Transverse colon (tissue), 4 donors: ENCODE results near the gene KANK4. TPM values are rescaled to one million over a fixed set of nuclear protein-coding genes. Genes with fewer than 3 reads are reported as not detected.

Experiments used
- DNase-seq: peaks from one replicate; pipeline ENCODE4 v3.0.0-alpha.2; 2019
- H3K27ac ChIP-seq, 4 donors: fragments of 200-600 bp; sonication (generic); 2 replicates each; pipeline ENCODE4 v1.5.1; 2016 to 2018; ENCODE audit warnings: inconsistent platforms in 4 of 4
- H3K27me3 ChIP-seq: fragments of 200-600 bp; sonication (generic); 2 replicates; pipeline ENCODE4 v1.5.1; 2017; ENCODE audit warnings: inconsistent platforms
- H3K36me3 ChIP-seq, 4 donors: fragments of 200-600 bp; sonication (generic); 2 replicates each; pipeline ENCODE4 v1.5.1; 2017 to 2019; ENCODE audit warnings: inconsistent platforms in 4 of 4
- H3K4me1 ChIP-seq, 4 donors: fragments of 200-600 bp; sonication (generic); 2 replicates each; pipeline ENCODE4 v1.5.1; 2017 to 2020; ENCODE audit warnings: inconsistent platforms in 4 of 4
- H3K4me3 ChIP-seq, 4 donors: fragments of 200-600 bp; sonication (generic); 1 replicate in 1 of 4; 2 replicates in 3 of 4; pipeline versions ENCODE4 v1.5.1 to v1.6.1; 2017 to 2019; ENCODE audit warnings: inconsistent platforms in 4 of 4
- H3K9me3 ChIP-seq, 2 donors: fragments of 200-600 bp; sonication (generic); 2 replicates each; pipeline ENCODE4 v1.5.1; 2017 to 2019; ENCODE audit warnings: inconsistent platforms in 2 of 2
- EP300 ChIP-seq: sonication (generic); formaldehyde crosslinking; IDR thresholded peaks from one replicate; pipeline ENCODE4 v1.6.1; 2017; ENCODE audit warnings: antibody characterized with exemption, low read depth
- POLR2A ChIP-seq: fragments of 450-650 bp; IDR thresholded peaks from one replicate; pipeline ENCODE4 v1.6.1; 2016; ENCODE audit warnings: antibody characterized with exemption, mild to moderate bottlenecking, moderate library complexity
- POLR2AphosphoS5 ChIP-seq, 3 donors: sonication (generic); formaldehyde crosslinking; IDR thresholded peaks; one replicate each; pipeline ENCODE4 v1.6.1; 2016; ENCODE audit warnings: antibody characterized with exemption in 3 of 3
- WGBS, 2 donors: methylation state at CpG; one replicate each; pipeline ENCODE4 v1.1.5; 2018; ENCODE audit warnings: low coverage in 1 of 2; 5-methylcytosine and 5-hydroxymethylcytosine counted together
- in situ Hi-C, 4 donors: fragments of 200-750 bp; cut with MboI; loops; one replicate each; pipeline versions ENCODE4 v1.15.0 to v1.15.1; 2017; ENCODE audit warnings: low sequenced_read_pairs in 3 of 4, low pct_ligation_motif_present in 1 of 4, low pct_unique_long_range_greater_than_20kb in 1 of 4
- intact Hi-C: fragments of 100-400 bp; cut with DNase I; formaldehyde crosslinking; loops from one replicate; pipeline ENCODE4 v1.15.1; 2023; ENCODE audit warnings: low total_unique reads
- total RNA-seq, 4 donors: library from RNA; depleted of rRNA; stranded (reverse); fragments of >200 nt; gene quantifications; one replicate each; pipeline ENCODE4 v1.1.0, GENCODE V29; 2016
- TF ChIP-seq, protein P1 (sequence below), 5 experiments: fragments of 200-600 bp in 3 of 5; fragments of 450-650 bp in 2 of 5; sonication (generic) in 3 of 5; IDR thresholded peaks; 1 replicate in 2 of 5; 2 replicates in 3 of 5; pipeline ENCODE4 v1.5.1; 2016 to 2017; ENCODE audit warnings: antibody characterized with exemption in 5 of 5, inconsistent platforms in 3 of 5, mild to moderate bottlenecking in 2 of 5, moderate library complexity in 1 of 5

The KANK4 gene
- 1 to 10 TPM in 2 of 4 donors, not detected in 2; 1.2 to 1.3 TPM for total RNA-seq

DNA sequence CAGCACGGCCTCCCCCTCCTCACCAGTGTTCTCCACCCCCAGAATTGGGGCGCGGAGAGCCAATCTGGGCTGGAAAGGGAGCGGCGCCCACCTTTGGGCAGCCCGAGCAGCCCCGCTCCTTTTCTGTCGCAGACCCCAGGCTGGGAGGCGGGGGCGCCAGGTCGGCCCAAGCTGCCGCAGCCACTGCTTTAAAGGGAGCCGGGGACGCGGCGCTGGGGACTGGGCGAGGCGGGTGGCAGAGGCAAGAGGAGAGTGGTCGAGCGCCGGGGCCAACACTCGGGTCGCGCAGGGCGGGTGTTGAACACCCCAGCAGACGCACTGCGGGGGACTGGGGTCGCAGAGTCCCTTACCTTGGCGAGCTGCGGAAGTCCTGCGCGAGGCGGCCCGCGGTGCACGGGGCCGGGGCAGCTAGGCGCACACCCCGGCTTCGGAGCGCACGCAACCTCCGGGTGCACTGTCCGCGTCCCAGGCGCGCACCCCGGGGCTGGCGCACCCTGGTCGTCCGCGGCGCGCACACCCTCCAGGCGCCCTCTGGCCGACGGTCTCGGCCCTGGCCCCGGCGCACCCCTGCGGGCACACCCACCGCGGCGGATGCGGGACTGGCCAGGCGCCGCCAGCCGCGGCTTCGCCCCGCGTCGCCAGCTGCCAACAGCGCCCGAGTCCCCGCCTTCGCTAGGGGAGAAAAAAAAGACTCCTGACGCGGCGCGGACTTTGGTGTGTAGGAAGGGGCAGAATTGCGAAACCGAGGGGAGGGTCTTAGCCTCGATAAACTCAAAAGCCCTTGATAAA, at the start of gene KANK4:
KANK4 (minus strand) TSS at position 679 of the 789 bp plus-strand sequence. CDS start 37,870 bp downstream, outside the sequence.
- Histone ChIP-seq H3K27ac (no peak within 1 kb of the TSS), H3K4me1 (peaks cover 0 to 8% (median 3%) of the 10 kb centered on the region in 4 donors), H3K4me3 (peak within 1 kb of the TSS; percentile 22 to 50 (median 38)), H3K9me3 (no peaks in the 10 kb centered on the region), H3K27me3 (peaks cover 30% of the 10 kb centered on the region), H3K36me3 (no peaks in the 10 kb centered on the region)
- 8% methylated on average over 69 of the region's 84 CpGs; no CpG with 5 or more reads in 1 of the 2 donors for WGBS, 2 donors
- intact Hi-C loops = no loop called here
- DNase-seq = peak; percentile 45
- TF ChIP-seq, protein P1, sequence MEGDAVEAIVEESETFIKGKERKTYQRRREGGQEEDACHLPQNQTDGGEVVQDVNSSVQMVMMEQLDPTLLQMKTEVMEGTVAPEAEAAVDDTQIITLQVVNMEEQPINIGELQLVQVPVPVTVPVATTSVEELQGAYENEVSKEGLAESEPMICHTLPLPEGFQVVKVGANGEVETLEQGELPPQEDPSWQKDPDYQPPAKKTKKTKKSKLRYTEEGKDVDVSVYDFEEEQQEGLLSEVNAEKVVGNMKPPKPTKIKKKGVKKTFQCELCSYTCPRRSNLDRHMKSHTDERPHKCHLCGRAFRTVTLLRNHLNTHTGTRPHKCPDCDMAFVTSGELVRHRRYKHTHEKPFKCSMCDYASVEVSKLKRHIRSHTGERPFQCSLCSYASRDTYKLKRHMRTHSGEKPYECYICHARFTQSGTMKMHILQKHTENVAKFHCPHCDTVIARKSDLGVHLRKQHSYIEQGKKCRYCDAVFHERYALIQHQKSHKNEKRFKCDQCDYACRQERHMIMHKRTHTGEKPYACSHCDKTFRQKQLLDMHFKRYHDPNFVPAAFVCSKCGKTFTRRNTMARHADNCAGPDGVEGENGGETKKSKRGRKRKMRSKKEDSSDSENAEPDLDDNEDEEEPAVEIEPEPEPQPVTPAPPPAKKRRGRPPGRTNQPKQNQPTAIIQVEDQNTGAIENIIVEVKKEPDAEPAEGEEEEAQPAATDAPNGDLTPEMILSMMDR (IDR thresholded peaks at IDR 0.05) = no peak
- no peak for TF ChIP-seq POLR2A
- no peak for TF ChIP-seq POLR2AphosphoS5 (IDR thresholded peaks at IDR 0.05)
- TF ChIP-seq EP300 = no peak
- in situ Hi-C loops = no loop called here

DNA sequence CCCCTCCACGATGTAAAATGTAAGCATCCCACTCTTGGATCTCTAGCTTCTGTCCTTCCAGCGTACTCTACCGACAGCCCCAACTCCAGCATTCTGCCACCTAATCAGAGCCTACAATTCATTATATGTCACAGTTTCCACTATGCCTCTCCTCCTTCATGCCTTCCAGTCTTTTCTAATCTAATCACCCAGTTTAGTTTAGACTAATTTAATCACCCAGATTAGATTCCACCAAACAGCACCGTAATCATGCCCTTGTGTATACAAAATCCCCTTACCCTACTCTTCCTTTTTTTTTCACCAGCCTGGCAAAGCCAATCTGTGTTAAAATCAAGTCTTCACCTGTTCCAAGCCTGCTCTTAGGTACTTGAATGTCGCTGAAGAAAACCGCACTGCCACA, 49.8 kb upstream of the KANK4 start:
- no peaks in the 10 kb centered on the region for H3K36me3 ChIP-seq
- in situ Hi-C loops (no loop called here), intact Hi-C loops (no loop called here)
- DNase-seq = no peak
- H3K4me1 ChIP-seq = no peaks in the 10 kb centered on the region
- no peak overlapping the region for H3K4me3 ChIP-seq
- no peak overlapping the region for H3K27ac ChIP-seq
- no peaks in the 10 kb centered on the region for H3K27me3 ChIP-seq
- WGBS, 2 donors = 81 to 88% methylated on average over 5 to 6 of the region's 6 CpGs
- no peaks in the 10 kb centered on the region for H3K9me3 ChIP-seq
- TF ChIP-seq, protein P1 (IDR thresholded peaks at IDR 0.05) = no peak
- TF ChIP-seq POLR2AphosphoS5 (IDR thresholded peaks at IDR 0.05) = no peak
- TF ChIP-seq POLR2A = no peak
- no peak for TF ChIP-seq EP300

DNA sequence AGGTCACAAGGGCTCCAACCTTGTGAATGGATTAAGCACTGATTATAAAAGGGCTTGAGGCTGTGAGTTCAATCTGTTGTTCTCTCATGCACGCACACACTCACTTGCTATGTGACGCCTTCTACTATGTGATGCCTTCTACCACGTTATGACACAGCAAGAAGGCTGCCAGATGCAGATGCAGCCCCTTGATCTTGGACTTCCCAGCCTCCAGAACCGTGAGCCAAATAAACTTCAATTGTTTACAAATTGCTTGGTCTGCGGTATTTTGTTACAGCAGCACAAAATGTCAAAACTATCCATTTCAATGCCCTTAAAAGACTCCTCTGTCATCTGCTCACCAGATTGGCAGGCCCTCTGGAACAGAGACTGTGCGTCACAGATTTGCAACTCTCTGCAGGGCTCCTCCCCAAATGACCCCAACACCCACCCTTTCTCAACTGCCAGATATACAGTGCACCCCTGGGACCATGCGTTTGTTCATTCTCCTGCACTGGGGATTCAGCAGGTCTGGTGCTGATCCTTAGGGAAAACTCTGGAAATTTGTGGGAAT, 47.8 kb upstream of the KANK4 start:
- Histone ChIP-seq H3K4me3 (no peak overlapping the region), H3K27me3 (no peaks in the 10 kb centered on the region), H3K4me1 (no peaks in the 10 kb centered on the region), H3K9me3 (no peaks in the 10 kb centered on the region), H3K36me3 (no peaks in the 10 kb centered on the region), H3K27ac (no peak overlapping the region)
- TF ChIP-seq, protein P1 (IDR thresholded peaks at IDR 0.05) = no peak
- TF ChIP-seq EP300 (no peak), POLR2A (no peak), POLR2AphosphoS5 (IDR thresholded peaks at IDR 0.05) (no peak)
- intact Hi-C loops = no loop called here
- in situ Hi-C loops = no loop called here
- DNase-seq = no peak
- 82% methylated on average over 7 of the region's 7 CpGs; no CpG with 5 or more reads in 1 of the 2 donors for WGBS, 2 donors

DNA sequence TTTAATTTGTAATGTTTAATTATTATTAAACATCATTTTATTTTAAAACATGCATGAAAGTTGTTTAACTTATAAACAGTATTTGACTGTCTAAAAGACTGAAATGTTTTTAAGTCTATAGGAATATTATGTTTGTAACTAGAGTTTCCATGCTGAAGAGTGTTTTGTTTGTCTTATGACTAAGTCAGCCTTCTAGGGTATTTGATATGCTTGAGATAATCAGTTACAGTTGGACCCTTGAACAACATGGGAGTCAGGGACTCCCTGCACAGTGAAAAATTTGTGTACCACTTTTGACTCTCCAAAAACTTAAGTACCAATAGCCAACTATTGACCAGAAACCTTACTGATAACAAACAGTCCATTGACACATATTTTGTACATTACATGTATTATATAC, 45.5 kb upstream of the KANK4 start:
- no peaks in the 10 kb centered on the region for H3K4me1 ChIP-seq
- no peak overlapping the region for H3K4me3 ChIP-seq
- H3K27ac ChIP-seq = no peak overlapping the region
- DNase-seq = no peak
- no peaks in the 10 kb centered on the region for H3K9me3 ChIP-seq
- no peaks in the 10 kb centered on the region for H3K36me3 ChIP-seq
- H3K27me3 ChIP-seq = no peaks in the 10 kb centered on the region
- in situ Hi-C loops (no loop called here), intact Hi-C loops (no loop called here)
- TF ChIP-seq POLR2A = no peak
- TF ChIP-seq EP300 = no peak
- no peak for TF ChIP-seq POLR2AphosphoS5 (IDR thresholded peaks at IDR 0.05)
- TF ChIP-seq, protein P1 (IDR thresholded peaks at IDR 0.05) = no peak
